K562 (cell line): Measurements from ENCODE around the gene CTBP2. TPM values are rescaled to one million over a fixed set of nuclear protein-coding genes. Genes with fewer than 3 reads are reported as not detected.

Source experiments
- CBX5 ChIP-seq: IDR thresholded peaks from 2 replicates; pipeline ENCODE4 v1.6.1; 2014; ENCODE audit warnings: low read depth, borderline replicate concordance
- ETV6 ChIP-seq, 3 experiments: fragments of 150-350 bp in 1 of 3; sonication (generic) in 1 of 3; formaldehyde crosslinking in 1 of 3; IDR thresholded peaks; 2 replicates each; pipeline versions ENCODE4 v1.6.1 to v1.8.0; 2014 to 2022; ENCODE audit warnings: borderline replicate concordance in 2 of 3, low read depth in 2 of 3, antibody characterized with exemption in 1 of 3, low read length in 1 of 3, mild to moderate bottlenecking in 1 of 3, missing genetic modification reagents in 1 of 3
- FOXJ3 ChIP-seq: sonication (generic); formaldehyde crosslinking; IDR thresholded peaks from 2 replicates; pipeline ENCODE4 v1.4.0; 2020; ENCODE audit warnings: mild to moderate bottlenecking, missing genetic modification reagents
- HDAC3 ChIP-seq: fragments of 450-650 bp; IDR thresholded peaks from 2 replicates; pipeline ENCODE4 v1.6.1; 2018; ENCODE audit warnings: borderline replicate concordance, mild to moderate bottlenecking, moderate library complexity; ENCODE audit not compliant: partially characterized antibody
- KAT2B ChIP-seq: IDR thresholded peaks from one replicate; pipeline ENCODE4 v1.6.1; 2012; ENCODE audit warnings: low read depth, mild to moderate bottlenecking, control low read depth, inconsistent platforms, low read length, moderate library complexity
- MCM7 ChIP-seq, 2 experiments: fragments of 450-650 bp; IDR thresholded peaks; 2 replicates each; pipeline ENCODE4 v1.6.1; 2016 to 2018
- SUPT5H ChIP-seq: fragments of 450-650 bp; IDR thresholded peaks from 2 replicates; pipeline ENCODE4 v1.6.1; 2016
- TRIM25 ChIP-seq: fragments of 450-650 bp; IDR thresholded peaks from 2 replicates; pipeline ENCODE4 v1.7.0; 2016; ENCODE audit warnings: borderline replicate concordance
- ZNF696 ChIP-seq: fragments of 250-450 bp; sonication (Bioruptor Pico); conservative IDR thresholded peaks from 2 replicates; pipeline ENCODE4 v1.4.0; 2020; ENCODE audit warnings: mild to moderate bottlenecking, moderate library complexity
- polyA plus RNA-seq, 8 experiments: library from polyadenylated mRNA; depleted of rRNA in 4 of 8; stranded (reverse) in 5 of 8; unstranded in 3 of 8; fragments of >200 nt; fragmentation: Nextera tagmentation in 2 of 8; fragmentation: Illumina TruSeq in 1 of 8; extraction: Ambion mirVana in 2 of 8; extraction: Trizol in 1 of 8; gene quantifications; 2 replicates each; pipeline versions ENCODE4 v1.2.1 to v1.2.3, GENCODE V29; 2011 to 2014; ENCODE audit warnings: inconsistent platforms in 1 of 8, missing spikeins in 1 of 8
- total RNA-seq, 7 experiments: library from RNA; depleted of rRNA in 6 of 7; stranded (reverse); fragments of >200 nt in 6 of 7; fragmentation: Illumina TruSeq in 2 of 7; extraction: Trizol in 2 of 7; gene quantifications; 2 replicates each; pipeline versions ENCODE4 v1.2.1 to v1.2.3, GENCODE V29; 2011 to 2021; ENCODE audit warnings: low replicate concordance in 1 of 7
- TF ChIP-seq, protein P1 (sequence below): fragments of 200-600 bp; sonication (generic); IDR thresholded peaks from one replicate; pipeline ENCODE4 v1.6.1; 2012; ENCODE audit warnings: mild to moderate bottlenecking, low read depth, low read length, inconsistent platforms

CTBP2 gene
- total and polyA plus RNA-seq, 9 of the 15 experiments (the other 6 are each of a cell fraction or from before 2014, with no cell fraction given): 1.3 to 8.8 (median 5.1) TPM

- TF ChIP-seq, protein P1, sequence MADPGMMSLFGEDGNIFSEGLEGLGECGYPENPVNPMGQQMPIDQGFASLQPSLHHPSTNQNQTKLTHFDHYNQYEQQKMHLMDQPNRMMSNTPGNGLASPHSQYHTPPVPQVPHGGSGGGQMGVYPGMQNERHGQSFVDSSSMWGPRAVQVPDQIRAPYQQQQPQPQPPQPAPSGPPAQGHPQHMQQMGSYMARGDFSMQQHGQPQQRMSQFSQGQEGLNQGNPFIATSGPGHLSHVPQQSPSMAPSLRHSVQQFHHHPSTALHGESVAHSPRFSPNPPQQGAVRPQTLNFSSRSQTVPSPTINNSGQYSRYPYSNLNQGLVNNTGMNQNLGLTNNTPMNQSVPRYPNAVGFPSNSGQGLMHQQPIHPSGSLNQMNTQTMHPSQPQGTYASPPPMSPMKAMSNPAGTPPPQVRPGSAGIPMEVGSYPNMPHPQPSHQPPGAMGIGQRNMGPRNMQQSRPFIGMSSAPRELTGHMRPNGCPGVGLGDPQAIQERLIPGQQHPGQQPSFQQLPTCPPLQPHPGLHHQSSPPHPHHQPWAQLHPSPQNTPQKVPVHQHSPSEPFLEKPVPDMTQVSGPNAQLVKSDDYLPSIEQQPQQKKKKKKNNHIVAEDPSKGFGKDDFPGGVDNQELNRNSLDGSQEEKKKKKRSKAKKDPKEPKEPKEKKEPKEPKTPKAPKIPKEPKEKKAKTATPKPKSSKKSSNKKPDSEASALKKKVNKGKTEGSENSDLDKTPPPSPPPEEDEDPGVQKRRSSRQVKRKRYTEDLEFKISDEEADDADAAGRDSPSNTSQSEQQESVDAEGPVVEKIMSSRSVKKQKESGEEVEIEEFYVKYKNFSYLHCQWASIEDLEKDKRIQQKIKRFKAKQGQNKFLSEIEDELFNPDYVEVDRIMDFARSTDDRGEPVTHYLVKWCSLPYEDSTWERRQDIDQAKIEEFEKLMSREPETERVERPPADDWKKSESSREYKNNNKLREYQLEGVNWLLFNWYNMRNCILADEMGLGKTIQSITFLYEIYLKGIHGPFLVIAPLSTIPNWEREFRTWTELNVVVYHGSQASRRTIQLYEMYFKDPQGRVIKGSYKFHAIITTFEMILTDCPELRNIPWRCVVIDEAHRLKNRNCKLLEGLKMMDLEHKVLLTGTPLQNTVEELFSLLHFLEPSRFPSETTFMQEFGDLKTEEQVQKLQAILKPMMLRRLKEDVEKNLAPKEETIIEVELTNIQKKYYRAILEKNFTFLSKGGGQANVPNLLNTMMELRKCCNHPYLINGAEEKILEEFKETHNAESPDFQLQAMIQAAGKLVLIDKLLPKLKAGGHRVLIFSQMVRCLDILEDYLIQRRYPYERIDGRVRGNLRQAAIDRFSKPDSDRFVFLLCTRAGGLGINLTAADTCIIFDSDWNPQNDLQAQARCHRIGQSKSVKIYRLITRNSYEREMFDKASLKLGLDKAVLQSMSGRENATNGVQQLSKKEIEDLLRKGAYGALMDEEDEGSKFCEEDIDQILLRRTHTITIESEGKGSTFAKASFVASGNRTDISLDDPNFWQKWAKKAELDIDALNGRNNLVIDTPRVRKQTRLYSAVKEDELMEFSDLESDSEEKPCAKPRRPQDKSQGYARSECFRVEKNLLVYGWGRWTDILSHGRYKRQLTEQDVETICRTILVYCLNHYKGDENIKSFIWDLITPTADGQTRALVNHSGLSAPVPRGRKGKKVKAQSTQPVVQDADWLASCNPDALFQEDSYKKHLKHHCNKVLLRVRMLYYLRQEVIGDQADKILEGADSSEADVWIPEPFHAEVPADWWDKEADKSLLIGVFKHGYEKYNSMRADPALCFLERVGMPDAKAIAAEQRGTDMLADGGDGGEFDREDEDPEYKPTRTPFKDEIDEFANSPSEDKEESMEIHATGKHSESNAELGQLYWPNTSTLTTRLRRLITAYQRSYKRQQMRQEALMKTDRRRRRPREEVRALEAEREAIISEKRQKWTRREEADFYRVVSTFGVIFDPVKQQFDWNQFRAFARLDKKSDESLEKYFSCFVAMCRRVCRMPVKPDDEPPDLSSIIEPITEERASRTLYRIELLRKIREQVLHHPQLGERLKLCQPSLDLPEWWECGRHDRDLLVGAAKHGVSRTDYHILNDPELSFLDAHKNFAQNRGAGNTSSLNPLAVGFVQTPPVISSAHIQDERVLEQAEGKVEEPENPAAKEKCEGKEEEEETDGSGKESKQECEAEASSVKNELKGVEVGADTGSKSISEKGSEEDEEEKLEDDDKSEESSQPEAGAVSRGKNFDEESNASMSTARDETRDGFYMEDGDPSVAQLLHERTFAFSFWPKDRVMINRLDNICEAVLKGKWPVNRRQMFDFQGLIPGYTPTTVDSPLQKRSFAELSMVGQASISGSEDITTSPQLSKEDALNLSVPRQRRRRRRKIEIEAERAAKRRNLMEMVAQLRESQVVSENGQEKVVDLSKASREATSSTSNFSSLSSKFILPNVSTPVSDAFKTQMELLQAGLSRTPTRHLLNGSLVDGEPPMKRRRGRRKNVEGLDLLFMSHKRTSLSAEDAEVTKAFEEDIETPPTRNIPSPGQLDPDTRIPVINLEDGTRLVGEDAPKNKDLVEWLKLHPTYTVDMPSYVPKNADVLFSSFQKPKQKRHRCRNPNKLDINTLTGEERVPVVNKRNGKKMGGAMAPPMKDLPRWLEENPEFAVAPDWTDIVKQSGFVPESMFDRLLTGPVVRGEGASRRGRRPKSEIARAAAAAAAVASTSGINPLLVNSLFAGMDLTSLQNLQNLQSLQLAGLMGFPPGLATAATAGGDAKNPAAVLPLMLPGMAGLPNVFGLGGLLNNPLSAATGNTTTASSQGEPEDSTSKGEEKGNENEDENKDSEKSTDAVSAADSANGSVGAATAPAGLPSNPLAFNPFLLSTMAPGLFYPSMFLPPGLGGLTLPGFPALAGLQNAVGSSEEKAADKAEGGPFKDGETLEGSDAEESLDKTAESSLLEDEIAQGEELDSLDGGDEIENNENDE: no peak
- TF ChIP-seq SUPT5H (no peak), MCM7 (IDR thresholded peaks at IDR 0.05) (no peak), FOXJ3 (CRISPR knock-in tag) (no peak), KAT2B (no peak), TRIM25 (no peak), ZNF696 (CRISPR knock-in tag) (no peak), CBX5 (no peak), ETV6 (IDR thresholded peaks at IDR 0.05; ENCODE audit: borderline replicate concordance in 1 of 2, low read depth in 2 of 2, low read length in 1 of 2) (no peak), ETV6 (CRISPR knock-in tag; IDR thresholded peaks at IDR 0.05; ENCODE audit: borderline replicate concordance) (no peak), HDAC3 (no peak)
Measured at GRCh38 chr10:124985162-124985561, 175.2 kb downstream of the CTBP2 start (continued).
